Gastroesophageal sphincter (tissue), 3 donors: ENCODE data around the gene KCNJ12.

ENCODE experiments used
- CTCF ChIP-seq, 4 experiments: fragments of 200-600 bp in 2 of 4; fragments of 450-650 bp in 2 of 4; sonication (generic) in 1 of 4; IDR thresholded peaks; one replicate each; pipeline ENCODE4 v1.5.1; 2017 to 2019; ENCODE audit warnings: antibody characterized with exemption in 4 of 4, mild to moderate bottlenecking in 2 of 4, moderate library complexity in 2 of 4
- POLR2A ChIP-seq, 2 donors: fragments of 450-650 bp; IDR thresholded peaks; one replicate each; pipeline ENCODE4 v1.6.1; 2017; ENCODE audit warnings: antibody characterized with exemption in 2 of 2, mild to moderate bottlenecking in 2 of 2, moderate library complexity in 1 of 2

DNA sequence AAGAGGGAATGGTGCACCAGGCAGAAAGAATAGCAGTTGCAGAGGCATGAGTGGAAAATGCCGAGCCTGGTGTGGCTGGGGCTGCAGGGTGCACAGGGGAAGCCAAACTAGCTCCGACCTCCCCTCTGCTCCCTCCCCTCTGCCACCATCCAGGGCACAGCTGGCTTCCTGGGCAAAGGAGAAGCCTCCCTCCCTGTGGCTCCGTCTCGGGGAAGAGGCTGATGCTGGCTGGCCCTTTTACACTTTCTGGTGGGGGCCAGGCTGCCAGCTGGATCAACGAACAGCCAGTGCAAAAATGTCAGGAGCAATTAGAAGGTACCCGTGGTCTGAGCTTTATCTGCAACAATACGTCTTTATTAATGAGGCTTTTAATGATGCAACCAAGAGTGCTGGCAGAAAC, 37.1 kb upstream of the KCNJ12 start:
- no peak for TF ChIP-seq POLR2A (IDR thresholded peaks at IDR 0.05)
- TF ChIP-seq CTCF (IDR thresholded peaks at IDR 0.05): no peak
